ENCODE measurements around the gene DNAAF8. TPM values are rescaled to one million over a fixed set of nuclear protein-coding genes. Genes with fewer than 3 reads are reported as not detected.

The DNAAF8 gene
- total RNA-seq, 1 experiment from 2014 or later = 0.39 TPM

GRCh38 chr16:4754865-4755264, 20.5 kb downstream of the DNAAF8 start:
- WGBS (ENCODE audit: extremely low coverage, insufficient read length, low lambda C conversion rate) = no CpG with 5 or more reads among the region's 4 CpGs
- H2AFZ ChIP-seq (ENCODE audit: low read length) = no peak overlapping the region
- no peak overlapping the region for H3K9ac ChIP-seq (ENCODE audit: extremely low read depth, insufficient read length, low read length)
- no peak overlapping the region for H4K5ac ChIP-seq (ENCODE audit: insufficient read length, low read depth, low read length)
- no peak overlapping the region for H3T11ph ChIP-seq (ENCODE audit: low read length)
- no peak overlapping the region for H2BK12ac ChIP-seq (ENCODE audit: insufficient read length, low read depth, low read length)
- Mint-ChIP-seq H3K4me1 (no peaks in the 10 kb centered on the region), H3K9me3 (peaks cover 7 to 9% of the 10 kb centered on the region in 2 experiments; a peak in 3 of 5 replicates), H3K36me3 (ENCODE audit: insufficient read depth in 1 of 3, low read depth in 3 of 3) (peaks cover 47 to 74% (median 67%) of the 10 kb centered on the region in 3 experiments), H3K27me3 (ENCODE audit: low read depth) (no peaks in the 10 kb centered on the region), H3K27ac (no peak overlapping the region; a peak in 1 of 7 replicates), H3K4me3 (no peak overlapping the region)
- H3K79me1 ChIP-seq (ENCODE audit: insufficient read depth, low read depth, low read length, poor library complexity, severe bottlenecking) = no peaks in the 10 kb centered on the region
- no peak overlapping the region for H2BK20ac ChIP-seq (ENCODE audit: low read depth, low read length, poor library complexity, severe bottlenecking)
- H3K18ac ChIP-seq (ENCODE audit: insufficient read length, low read depth, low read length) = no peak overlapping the region
- no peaks in the 10 kb centered on the region for H3K79me2 ChIP-seq (ENCODE audit: insufficient read depth, low read length)
- H2BK15ac ChIP-seq (ENCODE audit: low read depth, low read length) = no peak overlapping the region
- no peak overlapping the region for H4K8ac ChIP-seq (replicated peaks; ENCODE audit: insufficient read length, low read depth, low read length)
- no peak overlapping the region for H2AK5ac ChIP-seq (ENCODE audit: insufficient read length, low read length)
- H4K20me1 ChIP-seq (ENCODE audit: control insufficient read depth, insufficient read depth, insufficient read length) = no peaks in the 10 kb centered on the region
- no peak overlapping the region for H3K14ac ChIP-seq (ENCODE audit: insufficient read depth, low read length)
- no peak overlapping the region for H4K91ac ChIP-seq (ENCODE audit: insufficient read length, low read depth, low read length)
- H3K9me3 ChIP-seq (ENCODE audit: control insufficient read depth, low read depth, low read length) = no peaks in the 10 kb centered on the region
- H2BK5ac ChIP-seq (ENCODE audit: insufficient read length, low read length) = no peak overlapping the region
- H3K4me2 ChIP-seq (ENCODE audit: insufficient read depth, insufficient read length, low read length) = no peak overlapping the region
- H3K23me2 ChIP-seq (ENCODE audit: insufficient read length, low read depth, low read length, poor library complexity, severe bottlenecking) = no peaks in the 10 kb centered on the region
- H3K4ac ChIP-seq (ENCODE audit: low read depth, low read length) = no peak overlapping the region
- H3K27me3 ChIP-seq (ENCODE audit: insufficient read depth, low read length) = no peaks in the 10 kb centered on the region
- no peak overlapping the region for H3K23ac ChIP-seq (ENCODE audit: insufficient read length, low read depth, low read length)
- no peak overlapping the region for H2BK120ac ChIP-seq (ENCODE audit: low read depth, low read length, poor library complexity, severe bottlenecking)
- H3K4me1 ChIP-seq (ENCODE audit: insufficient read depth, low read length) = no peaks in the 10 kb centered on the region
- H3K56ac ChIP-seq (ENCODE audit: insufficient read length, low read depth, low read length) = no peak overlapping the region
- H3K27ac ChIP-seq (ENCODE audit: insufficient read length, low read depth, low read length) = no peak overlapping the region
- no peak for DNase-seq
- TF ChIP-seq CTCF (conservative IDR thresholded peaks at IDR 0.05) = no peak
